ENCODE data around the gene SIRPG. TPM values are rescaled to one million over a fixed set of nuclear protein-coding genes. Genes with fewer than 3 reads are reported as not detected.

SIRPG gene
- total RNA-seq, 1 donor from 2014 or later = not detected

- Mint-ChIP-seq H3K4me1 (ENCODE audit: unreplicated experiment) (no peaks in the 10 kb centered on the region), H3K4me3 (ENCODE audit: unreplicated experiment) (no peak overlapping the region)
- DNase-seq (ENCODE audit: low spot score) = no peak
Observed at GRCh38 chr20:1665345-1665744, 7.8 kb upstream of the SIRPG start.

DNA sequence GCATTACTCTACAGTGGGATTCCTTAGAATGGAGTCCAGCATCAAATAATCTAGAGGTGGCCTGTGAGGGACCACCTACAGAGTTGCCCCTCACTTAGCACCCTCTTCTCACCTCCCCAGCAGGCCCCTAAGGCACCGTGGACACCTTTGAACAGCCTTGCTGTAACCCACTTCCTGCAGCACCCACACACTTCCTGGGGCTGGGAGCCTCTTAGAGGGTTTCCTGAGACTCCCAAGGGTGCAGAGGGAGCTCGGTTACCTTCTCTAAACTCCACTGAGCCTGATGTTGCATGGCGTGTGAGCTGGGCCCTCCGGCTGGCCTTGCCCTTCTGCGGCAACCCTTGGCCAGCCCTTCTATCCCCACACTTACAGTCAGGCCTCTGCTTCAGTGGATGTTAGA, 7.3 kb upstream of the SIRPG start:
- no peak for TF ChIP-seq CTCF (IDR thresholded peaks at IDR 0.05; ENCODE audit: unreplicated experiment)
- Mint-ChIP-seq H3K27ac (ENCODE audit: unreplicated experiment) (no peak overlapping the region), H3K36me3 (ENCODE audit: low read depth, unreplicated experiment) (no peaks in the 10 kb centered on the region), H3K4me3 (ENCODE audit: unreplicated experiment) (no peak overlapping the region), H3K9me3 (ENCODE audit: unreplicated experiment) (no peaks in the 10 kb centered on the region), H3K4me1 (ENCODE audit: unreplicated experiment) (no peaks in the 10 kb centered on the region), H3K27me3 (ENCODE audit: unreplicated experiment) (peaks cover 3% of the 10 kb centered on the region)
- DNase-seq (ENCODE audit: low spot score) = no peak

More at GRCh38 chr20:1665345-1665744, 7.8 kb upstream of the SIRPG start:
- Mint-ChIP-seq H3K27ac (ENCODE audit: unreplicated experiment) (no peak overlapping the region), H3K36me3 (ENCODE audit: low read depth, unreplicated experiment) (no peaks in the 10 kb centered on the region), H3K9me3 (ENCODE audit: unreplicated experiment) (no peaks in the 10 kb centered on the region), H3K27me3 (ENCODE audit: unreplicated experiment) (peaks cover 3% of the 10 kb centered on the region)
- no peak for TF ChIP-seq CTCF (IDR thresholded peaks at IDR 0.05; ENCODE audit: unreplicated experiment)

GRCh38 chr20:1663917-1664316, 6.3 kb upstream of the SIRPG start:
- Mint-ChIP-seq H3K9me3 (ENCODE audit: unreplicated experiment) (no peaks in the 10 kb centered on the region), H3K27ac (ENCODE audit: unreplicated experiment) (no peak overlapping the region), H3K36me3 (ENCODE audit: low read depth, unreplicated experiment) (no peaks in the 10 kb centered on the region), H3K4me3 (ENCODE audit: unreplicated experiment) (no peak overlapping the region), H3K4me1 (ENCODE audit: unreplicated experiment) (no peaks in the 10 kb centered on the region), H3K27me3 (ENCODE audit: unreplicated experiment) (peaks cover 3% of the 10 kb centered on the region)
- DNase-seq (ENCODE audit: low spot score) = no peak
- no peak for TF ChIP-seq CTCF (IDR thresholded peaks at IDR 0.05; ENCODE audit: unreplicated experiment)

- Mint-ChIP-seq H3K36me3 (ENCODE audit: low read depth, unreplicated experiment) (no peaks in the 10 kb centered on the region), H3K4me1 (ENCODE audit: unreplicated experiment) (no peaks in the 10 kb centered on the region), H3K27ac (ENCODE audit: unreplicated experiment) (no peak overlapping the region), H3K9me3 (ENCODE audit: unreplicated experiment) (no peaks in the 10 kb centered on the region), H3K4me3 (ENCODE audit: unreplicated experiment) (no peak overlapping the region), H3K27me3 (ENCODE audit: unreplicated experiment) (no peaks in the 10 kb centered on the region)
- TF ChIP-seq CTCF (IDR thresholded peaks at IDR 0.05; ENCODE audit: unreplicated experiment) = no peak
- DNase-seq (ENCODE audit: low spot score) = no peak
Observed at GRCh38 chr20:1661542-1662299, 4.1 kb upstream of the SIRPG start.

GRCh38 chr20:1660246-1660645, 2.7 kb upstream of the SIRPG start:
- Mint-ChIP-seq H3K9me3 (ENCODE audit: unreplicated experiment) (no peaks in the 10 kb centered on the region), H3K36me3 (ENCODE audit: low read depth, unreplicated experiment) (no peaks in the 10 kb centered on the region)

More at GRCh38 chr20:1660246-1660645, 2.7 kb upstream of the SIRPG start:
- Mint-ChIP-seq H3K27ac (ENCODE audit: unreplicated experiment) (no peak overlapping the region), H3K27me3 (ENCODE audit: unreplicated experiment) (no peaks in the 10 kb centered on the region), H3K4me1 (ENCODE audit: unreplicated experiment) (no peaks in the 10 kb centered on the region), H3K4me3 (ENCODE audit: unreplicated experiment) (no peak overlapping the region)
- no peak for DNase-seq (ENCODE audit: low spot score)
- TF ChIP-seq CTCF (IDR thresholded peaks at IDR 0.05; ENCODE audit: unreplicated experiment) = no peak
